GM12864 (cell line): ENCODE data around the gene OTOF.

ENCODE experiments used
- DNase-seq: peaks from one replicate; pipeline ENCODE4 v3.0.0-alpha.2; 2011; ENCODE audit warnings: low read depth
- H3K4me3 ChIP-seq: 2 replicates; pipeline ENCODE4 v1.5.1; 2011; ENCODE audit warnings: mild to moderate bottlenecking, low read depth, low read length, control low read depth
- CTCF ChIP-seq: IDR thresholded peaks from 2 replicates; pipeline ENCODE4 v1.5.1; 2011; ENCODE audit warnings: low read depth, mild to moderate bottlenecking, moderate library complexity, low read length, control low read depth, inconsistent platforms; ENCODE audit errors: missing control alignments

Gene OTOF

GRCh38 chr2:26456440-26457250 lies 21.3 kb downstream of the OTOF start:
- H3K4me3 ChIP-seq: no peak overlapping the region
- no peak for TF ChIP-seq CTCF
- no peak for DNase-seq

- no peak for TF ChIP-seq CTCF
- H3K4me3 ChIP-seq: no peak overlapping the region
- no peak for DNase-seq
Observed at GRCh38 chr2:26455670-26456439, 22.1 kb downstream of the OTOF start.

GRCh38 chr2:26455037-26455669 lies 22.8 kb downstream of the OTOF start:
- no peak for TF ChIP-seq CTCF
- no peak overlapping the region for H3K4me3 ChIP-seq
- DNase-seq: no peak

GRCh38 chr2:26454561-26455001 lies 23.3 kb downstream of the OTOF start:
- no peak for DNase-seq
- no peak overlapping the region for H3K4me3 ChIP-seq
- TF ChIP-seq CTCF: no peak

GRCh38 chr2:26453421-26454329 lies 24.2 kb downstream of the OTOF start:
- H3K4me3 ChIP-seq: no peak overlapping the region
- TF ChIP-seq CTCF: no peak
- no peak for DNase-seq

GRCh38 chr2:26451700-26452099 lies 26.2 kb downstream of the OTOF start:
- no peak for TF ChIP-seq CTCF
- DNase-seq: no peak
- H3K4me3 ChIP-seq: no peak overlapping the region
